T-helper 2 cell (primary cell): ENCODE results near the gene ADAMTS2.
A peak's percentile ranks its signal among the peaks of the same experiment; 100 is the strongest.

Source experiments
- DNase-seq, 5 experiments: peaks; one replicate each; pipeline versions ENCODE4 v3.0.0 to v3.0.0-alpha.2; 2012 to 2022

ADAMTS2 gene

GRCh38 chr5:179152941-179153340 is 192.3 kb downstream of the ADAMTS2 start:
- no peak for DNase-seq

- DNase-seq = no peak
These were observed 192.9 kb downstream of the ADAMTS2 start for GRCh38 chr5:179152144-179152895.

- no peak for DNase-seq
These were observed 193.8 kb downstream of the ADAMTS2 start for GRCh38 chr5:179151286-179152118.

GRCh38 chr5:179150011-179150410 is 195.2 kb downstream of the ADAMTS2 start:
- no peak for DNase-seq

GRCh38 chr5:179149278-179149677 is 196.0 kb downstream of the ADAMTS2 start:
- no peak for DNase-seq

GRCh38 chr5:179148703-179149170 is 196.5 kb downstream of the ADAMTS2 start:
- DNase-seq = no peak

GRCh38 chr5:179147991-179148702 is 197.1 kb downstream of the ADAMTS2 start:
- no peak for DNase-seq

- peak in 1 of 5 experiments; percentile 17 for DNase-seq
These were observed 199.0 kb downstream of the ADAMTS2 start for GRCh38 chr5:179146277-179146676.

- DNase-seq = no peak
These were observed 201.8 kb downstream of the ADAMTS2 start for GRCh38 chr5:179143446-179143845.

GRCh38 chr5:179142434-179143198 is 202.6 kb downstream of the ADAMTS2 start:
- DNase-seq = peak in 1 of 5 experiments; percentile 67

GRCh38 chr5:179141867-179142266 is 203.4 kb downstream of the ADAMTS2 start:
- DNase-seq = no peak

- DNase-seq = no peak
These were observed 205.0 kb downstream of the ADAMTS2 start for GRCh38 chr5:179140293-179140692.

GRCh38 chr5:179139936-179140235 is 205.4 kb downstream of the ADAMTS2 start:
- DNase-seq = no peak

GRCh38 chr5:179139111-179139935 is 205.9 kb downstream of the ADAMTS2 start:
- DNase-seq = no peak

GRCh38 chr5:179138568-179138925 is 206.7 kb downstream of the ADAMTS2 start:
- no peak for DNase-seq

- no peak for DNase-seq
These were observed 207.4 kb downstream of the ADAMTS2 start for GRCh38 chr5:179137643-179138567.

GRCh38 chr5:179137016-179137642 is 208.1 kb downstream of the ADAMTS2 start:
- no peak for DNase-seq

- DNase-seq = no peak
These were observed 209.6 kb downstream of the ADAMTS2 start for GRCh38 chr5:179135441-179136215.

GRCh38 chr5:179135006-179135405 is 210.3 kb downstream of the ADAMTS2 start:
- DNase-seq = no peak
